Measurements from ENCODE around the gene TMEM156.

TMEM156 gene

GRCh38 chr4:39032218-39033085 is at the start of gene TMEM156:
TMEM156 (minus strand) TSS chr4:39032409; CDS start chr4:39032313, 96 bp downstream.
- DNase-seq: no peak

GRCh38 chr4:39078829-39079228 is 46.6 kb upstream of the TMEM156 start:
- DNase-seq: no peak

GRCh38 chr4:39068907-39069306 is 36.7 kb upstream of the TMEM156 start:
- no peak for DNase-seq

GRCh38 chr4:39067451-39067850 is 35.2 kb upstream of the TMEM156 start:
- DNase-seq: no peak

- DNase-seq: no peak
Measured at GRCh38 chr4:39067031-39067430, 34.8 kb upstream of the TMEM156 start.

GRCh38 chr4:39066371-39066770 is 34.2 kb upstream of the TMEM156 start:
- no peak for DNase-seq

- DNase-seq: no peak
Measured at GRCh38 chr4:39063430-39063829, 31.2 kb upstream of the TMEM156 start.

GRCh38 chr4:39062770-39063097 is 30.5 kb upstream of the TMEM156 start:
- DNase-seq: no peak

GRCh38 chr4:39062094-39062769 is 30.0 kb upstream of the TMEM156 start, which contains the start of gene KLHL5:
KLHL5 (plus strand) TSS chr4:39062232; CDS start chr4:39062653, 421 bp downstream.
- no peak for DNase-seq

GRCh38 chr4:39061457-39061856 is 29.2 kb upstream of the TMEM156 start:
- no peak for DNase-seq

GRCh38 chr4:39056023-39056422 is 23.8 kb upstream of the TMEM156 start:
- no peak for DNase-seq

GRCh38 chr4:39054497-39054896 is 22.3 kb upstream of the TMEM156 start:
- no peak for DNase-seq

- DNase-seq: no peak
Measured at GRCh38 chr4:39053983-39054382, 21.8 kb upstream of the TMEM156 start.

- DNase-seq: no peak
Measured at GRCh38 chr4:39051492-39051891, 19.3 kb upstream of the TMEM156 start.

GRCh38 chr4:39050590-39050989 is 18.4 kb upstream of the TMEM156 start:
- no peak for DNase-seq

GRCh38 chr4:39048311-39048710 is 16.1 kb upstream of the TMEM156 start:
- DNase-seq: no peak

GRCh38 chr4:39047681-39048080 is 15.5 kb upstream of the TMEM156 start:
- no peak for DNase-seq

- DNase-seq: no peak
Measured at GRCh38 chr4:39046249-39046648, 14.0 kb upstream of the TMEM156 start.

GRCh38 chr4:39045827-39046221 is 13.6 kb upstream of the TMEM156 start:
- DNase-seq: no peak

- peak; percentile 21 for DNase-seq
Measured at GRCh38 chr4:39044956-39045826, 13.0 kb upstream of the TMEM156 start.

- peak; percentile 50 for DNase-seq
Measured at GRCh38 chr4:39044364-39044955, 12.3 kb upstream of the TMEM156 start.

- DNase-seq: no peak
Measured at GRCh38 chr4:39043861-39044363, 11.7 kb upstream of the TMEM156 start.

All from 8988T (cell line).